ENCODE data around the gene NOCT.

DNA sequence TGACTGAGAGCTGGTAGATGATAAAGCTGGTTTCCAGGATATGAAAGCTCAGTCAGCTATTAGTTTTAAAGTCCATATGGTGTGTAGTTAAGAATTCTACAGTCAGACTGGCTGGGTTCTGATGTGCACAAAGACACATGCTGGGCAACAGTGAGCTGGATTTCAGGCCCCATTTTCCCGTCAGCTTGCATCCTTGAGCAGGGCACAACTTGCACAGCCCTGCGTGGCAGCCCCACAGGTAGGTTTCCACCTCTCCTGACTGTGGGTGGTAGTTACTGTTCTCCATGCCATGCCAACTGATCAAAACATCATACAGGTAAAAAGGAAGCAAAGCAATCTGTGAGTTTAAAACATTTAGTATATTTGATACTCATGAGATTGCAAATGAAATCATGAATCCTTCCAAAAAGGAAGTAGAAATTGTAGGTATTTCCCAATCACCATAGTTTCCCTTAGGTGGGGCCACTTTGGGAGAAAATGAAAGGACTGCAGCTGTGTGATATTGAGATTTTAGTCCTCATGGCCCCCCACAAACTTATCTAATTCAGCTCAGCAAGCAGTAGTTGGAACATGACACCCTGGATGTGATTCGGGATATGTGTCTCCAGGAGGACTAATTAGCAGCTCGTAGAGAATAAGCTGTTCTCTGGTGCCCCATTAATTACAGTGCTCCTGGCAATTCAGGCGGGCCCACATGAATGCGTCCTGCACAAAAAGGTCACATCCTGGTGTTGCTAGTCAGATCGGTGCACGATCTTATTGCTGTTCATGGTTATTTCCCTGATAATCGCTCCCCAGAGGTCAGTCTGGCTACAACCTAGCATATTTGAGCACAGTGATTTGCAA, 42.4 kb upstream of the NOCT start:
- TF ChIP-seq, protein P1, sequence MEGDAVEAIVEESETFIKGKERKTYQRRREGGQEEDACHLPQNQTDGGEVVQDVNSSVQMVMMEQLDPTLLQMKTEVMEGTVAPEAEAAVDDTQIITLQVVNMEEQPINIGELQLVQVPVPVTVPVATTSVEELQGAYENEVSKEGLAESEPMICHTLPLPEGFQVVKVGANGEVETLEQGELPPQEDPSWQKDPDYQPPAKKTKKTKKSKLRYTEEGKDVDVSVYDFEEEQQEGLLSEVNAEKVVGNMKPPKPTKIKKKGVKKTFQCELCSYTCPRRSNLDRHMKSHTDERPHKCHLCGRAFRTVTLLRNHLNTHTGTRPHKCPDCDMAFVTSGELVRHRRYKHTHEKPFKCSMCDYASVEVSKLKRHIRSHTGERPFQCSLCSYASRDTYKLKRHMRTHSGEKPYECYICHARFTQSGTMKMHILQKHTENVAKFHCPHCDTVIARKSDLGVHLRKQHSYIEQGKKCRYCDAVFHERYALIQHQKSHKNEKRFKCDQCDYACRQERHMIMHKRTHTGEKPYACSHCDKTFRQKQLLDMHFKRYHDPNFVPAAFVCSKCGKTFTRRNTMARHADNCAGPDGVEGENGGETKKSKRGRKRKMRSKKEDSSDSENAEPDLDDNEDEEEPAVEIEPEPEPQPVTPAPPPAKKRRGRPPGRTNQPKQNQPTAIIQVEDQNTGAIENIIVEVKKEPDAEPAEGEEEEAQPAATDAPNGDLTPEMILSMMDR (IDR thresholded peaks at IDR 0.05), result no peak
- no peak for TF ChIP-seq POLR2A (IDR thresholded peaks at IDR 0.05)
- TF ChIP-seq EP300 (IDR thresholded peaks at IDR 0.05), result no peak

Data from suprapubic skin (tissue), 3 donors.